ENCODE results near the gene MAD2L1BP. TPM values are rescaled to one million over a fixed set of nuclear protein-coding genes. Genes with fewer than 3 reads are reported as not detected.
A peak's percentile ranks its signal among the peaks of the same experiment; 100 is the strongest.

Gene MAD2L1BP
- total RNA-seq, 2 experiments from 2014 or later: 44.2 to 44.6 TPM

GRCh38 chr6:43667245-43668150, 31.9 kb downstream of the MAD2L1BP start:
- Mint-ChIP-seq H3K36me3 (ENCODE audit: low read depth) (peaks cover 18% of the 10 kb centered on the region), H3K27ac (peak overlapping the region; percentile 86), H3K27me3 (ENCODE audit: low read depth) (no peaks in the 10 kb centered on the region), H3K9me3 (ENCODE audit: insufficient read depth) (no peaks in the 10 kb centered on the region), H3K4me1 (ENCODE audit: low read depth) (peaks cover 49% of the 10 kb centered on the region), H3K4me3 (peak overlapping the region; percentile 28)
- CTCF ChIA-PET: interaction anchor here (0.6 to 6.8 kb wide), 31 partner anchors 10 to 412 kb away, joined by 3 to 71 read pairs (median 6); partner anchors contain the start of genes MAD2L1BP, MRPS18A, RSPH9 and VEGFA
- POLR2A ChIA-PET: interaction anchor here (0.7 to 1.6 kb wide), 4 partner anchors 8 to 107 kb away, joined by 3 to 5 read pairs (median 4); partner anchors contain the start of gene MRPS18A
- DNase-seq: peak; percentile 87
- ATAC-seq: peak; percentile 76

DNA sequence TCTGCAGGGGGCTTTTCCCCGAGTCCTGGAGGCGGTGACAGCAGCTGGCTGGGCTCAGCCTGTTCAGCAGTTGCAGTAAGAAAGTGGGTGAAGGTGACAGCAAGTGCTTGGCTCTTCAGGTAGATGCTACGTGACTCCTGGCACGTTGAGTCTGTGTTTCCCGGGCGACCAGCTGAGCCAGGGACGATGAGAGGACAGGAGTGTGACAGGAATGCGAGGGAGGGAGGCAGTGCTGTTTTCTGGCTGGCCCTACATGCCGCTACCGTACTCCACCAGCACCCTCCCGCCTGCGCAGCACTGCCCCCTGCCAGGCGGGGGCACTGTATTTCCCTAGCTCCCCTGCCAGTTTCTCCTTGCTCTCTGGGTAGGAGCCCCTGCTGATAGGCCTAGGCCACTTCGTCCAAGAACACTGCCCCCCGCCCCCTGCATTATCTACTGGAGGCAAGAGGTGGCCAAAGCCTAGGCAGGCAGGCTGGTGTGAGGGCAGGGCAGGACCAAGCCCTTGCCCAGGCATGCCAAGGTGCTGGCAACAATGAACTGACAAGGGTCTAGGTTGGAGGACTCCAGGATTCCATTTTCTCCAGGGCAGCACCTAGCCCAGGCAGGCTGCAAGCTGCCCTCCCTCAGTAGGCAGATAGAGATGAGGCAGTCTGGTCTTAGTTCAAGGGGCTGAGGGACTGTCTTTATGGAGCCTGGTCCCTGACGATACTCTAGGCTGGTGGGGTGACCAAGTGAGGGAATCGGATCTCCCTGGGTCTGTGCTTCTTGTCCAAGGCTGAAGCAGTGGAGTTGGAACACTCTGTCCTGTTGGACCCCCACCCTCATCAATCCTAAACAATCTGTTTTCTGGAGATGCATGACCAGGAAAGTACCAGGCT, 32.8 kb downstream of the MAD2L1BP start:
- Mint-ChIP-seq H3K36me3 (ENCODE audit: low read depth) (peaks cover 23% of the 10 kb centered on the region), H3K4me3 (no peak overlapping the region), H3K9me3 (ENCODE audit: insufficient read depth) (no peaks in the 10 kb centered on the region), H3K27ac (peak overlapping the region; percentile 86), H3K4me1 (ENCODE audit: low read depth) (peaks cover 44% of the 10 kb centered on the region), H3K27me3 (ENCODE audit: low read depth) (no peaks in the 10 kb centered on the region)
- ChIA-PET CTCF (interaction anchor here (0.7 to 6.8 kb wide), 26 partner anchors 9 to 411 kb away, joined by 3 to 71 read pairs (median 6); partner anchors contain the start of genes MAD2L1BP, MRPS18A, RSPH9 and VEGFA), POLR2A (interaction anchor here (0.5 to 1.6 kb wide), 3 partner anchors 19 to 608 kb away, joined by 3 to 5 read pairs (median 4); partner anchors contain the start of gene MRPS18A)
- ATAC-seq (peak; percentile 48), DNase-seq (peak; percentile 60)

- H3K36me3 Mint-ChIP-seq (ENCODE audit: low read depth): peaks cover 25% of the 10 kb centered on the region
- H3K27me3 Mint-ChIP-seq (ENCODE audit: low read depth): no peaks in the 10 kb centered on the region
- H3K4me3 Mint-ChIP-seq: no peak overlapping the region
- H3K9me3 Mint-ChIP-seq (ENCODE audit: insufficient read depth): no peaks in the 10 kb centered on the region
- CTCF ChIA-PET: interaction anchor here (1.5 to 6.8 kb wide), 12 partner anchors 12 to 410 kb away, joined by 4 to 71 read pairs (median 9); partner anchors contain the start of genes MAD2L1BP and MRPS18A
- ATAC-seq (no peak), DNase-seq (no peak)
- peak overlapping the region; percentile 86 for H3K27ac Mint-ChIP-seq
- H3K4me1 Mint-ChIP-seq (ENCODE audit: low read depth): peaks cover 44% of the 10 kb centered on the region
- POLR2A ChIA-PET: interaction anchor here (0.5 to 1.5 kb wide), 3 partner anchors 40 to 607 kb away, joined by 3 to 6 read pairs (median 3); partner anchors contain the start of gene GTPBP2
These were observed 33.6 kb downstream of the MAD2L1BP start for GRCh38 chr6:43669050-43669921.

GRCh38 chr6:43669922-43670622, 34.4 kb downstream of the MAD2L1BP start:
- ChIA-PET CTCF (interaction anchor here (0.7 to 6.8 kb wide), 12 partner anchors 8 to 409 kb away, joined by 3 to 71 read pairs (median 4); partner anchors contain the start of genes MAD2L1BP and MRPS18A), POLR2A (interaction anchor here (0.6 to 1.5 kb wide), 3 partner anchors 41 to 577 kb away, joined by 3 to 6 read pairs (median 5); partner anchors contain the start of genes GTPBP2 and HSP90AB1)
- Mint-ChIP-seq H3K27me3 (ENCODE audit: low read depth) (no peaks in the 10 kb centered on the region), H3K9me3 (ENCODE audit: insufficient read depth) (no peaks in the 10 kb centered on the region), H3K4me1 (ENCODE audit: low read depth) (peaks cover 44% of the 10 kb centered on the region), H3K27ac (peak overlapping the region; percentile 86), H3K36me3 (ENCODE audit: low read depth) (peaks cover 31% of the 10 kb centered on the region), H3K4me3 (no peak overlapping the region)
- DNase-seq (peak; percentile 69), ATAC-seq (peak; percentile 38)

GRCh38 chr6:43670623-43670986, 35.0 kb downstream of the MAD2L1BP start:
- ATAC-seq (no peak), DNase-seq (no peak)
- H3K4me3 Mint-ChIP-seq: no peak overlapping the region
- H3K27ac Mint-ChIP-seq: peak overlapping the region; percentile 86
- POLR2A ChIA-PET: interaction anchor here (0.6 to 1.5 kb wide), 3 partner anchors 41 to 576 kb away, joined by 3 to 6 read pairs (median 5); partner anchors contain the start of genes GTPBP2 and HSP90AB1
- H3K36me3 Mint-ChIP-seq (ENCODE audit: low read depth): peaks cover 35% of the 10 kb centered on the region
- CTCF ChIA-PET: interaction anchor here (0.7 to 6.8 kb wide), 12 partner anchors 8 to 408 kb away, joined by 3 to 71 read pairs (median 4); partner anchors contain the start of genes MAD2L1BP and MRPS18A
- no peaks in the 10 kb centered on the region for H3K9me3 Mint-ChIP-seq (ENCODE audit: insufficient read depth)
- H3K4me1 Mint-ChIP-seq (ENCODE audit: low read depth): peaks cover 44% of the 10 kb centered on the region
- H3K27me3 Mint-ChIP-seq (ENCODE audit: low read depth): no peaks in the 10 kb centered on the region

DNA sequence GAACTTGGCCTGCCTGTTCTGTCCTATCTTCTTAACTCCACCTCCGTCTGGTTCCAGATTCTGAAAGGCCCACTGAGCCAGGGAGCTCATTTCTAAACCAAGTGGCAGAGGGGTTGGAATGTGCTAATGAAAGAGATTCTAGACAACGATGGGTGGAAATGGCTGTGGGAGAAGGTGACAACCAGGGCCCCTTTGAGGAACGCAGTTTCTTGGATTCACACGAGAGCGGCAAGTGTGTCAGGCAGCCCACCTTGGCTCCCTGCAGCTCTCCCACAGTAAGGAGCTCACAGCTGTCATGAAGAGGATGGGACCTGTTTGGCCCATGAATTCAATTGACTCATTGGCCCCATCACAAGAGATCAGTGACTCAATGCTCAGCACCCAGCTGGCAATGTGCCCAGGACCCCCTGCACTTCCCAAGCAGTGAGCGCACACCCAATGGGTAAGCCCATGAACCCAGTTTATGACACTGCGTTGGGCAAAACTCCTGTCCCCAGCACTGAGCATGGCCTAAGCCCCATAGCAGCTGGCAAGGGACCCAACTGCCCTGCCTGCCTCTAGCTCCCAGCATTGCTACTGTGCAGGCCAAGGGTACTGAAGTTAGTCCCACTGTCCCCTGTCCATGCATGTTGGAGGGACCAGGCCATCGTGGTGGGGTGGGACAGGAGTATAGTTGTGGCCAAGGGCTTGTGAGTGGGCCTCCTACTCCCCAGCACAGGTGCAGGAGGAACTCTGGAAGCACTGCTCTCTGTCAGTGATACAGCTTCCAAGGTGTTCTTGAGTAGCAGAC, 35.6 kb downstream of the MAD2L1BP start:
- ChIA-PET POLR2A (interaction anchor here (0.6 kb wide), 2 partner anchors 501 to 576 kb away, joined by 3 to 5 read pairs; partner anchors contain the start of gene HSP90AB1), CTCF (interaction anchor here (1.2 to 6.8 kb wide), 8 partner anchors 9 to 403 kb away, joined by 3 to 71 read pairs (median 8); partner anchors contain the start of gene MRPS18A)
- Mint-ChIP-seq H3K27me3 (ENCODE audit: low read depth) (no peaks in the 10 kb centered on the region), H3K4me3 (no peak overlapping the region), H3K36me3 (ENCODE audit: low read depth) (peaks cover 38% of the 10 kb centered on the region), H3K27ac (peak overlapping the region; percentile 86), H3K4me1 (ENCODE audit: low read depth) (peaks cover 44% of the 10 kb centered on the region), H3K9me3 (ENCODE audit: insufficient read depth) (no peaks in the 10 kb centered on the region)
- no peak for DNase-seq
- no peak for ATAC-seq

DNA sequence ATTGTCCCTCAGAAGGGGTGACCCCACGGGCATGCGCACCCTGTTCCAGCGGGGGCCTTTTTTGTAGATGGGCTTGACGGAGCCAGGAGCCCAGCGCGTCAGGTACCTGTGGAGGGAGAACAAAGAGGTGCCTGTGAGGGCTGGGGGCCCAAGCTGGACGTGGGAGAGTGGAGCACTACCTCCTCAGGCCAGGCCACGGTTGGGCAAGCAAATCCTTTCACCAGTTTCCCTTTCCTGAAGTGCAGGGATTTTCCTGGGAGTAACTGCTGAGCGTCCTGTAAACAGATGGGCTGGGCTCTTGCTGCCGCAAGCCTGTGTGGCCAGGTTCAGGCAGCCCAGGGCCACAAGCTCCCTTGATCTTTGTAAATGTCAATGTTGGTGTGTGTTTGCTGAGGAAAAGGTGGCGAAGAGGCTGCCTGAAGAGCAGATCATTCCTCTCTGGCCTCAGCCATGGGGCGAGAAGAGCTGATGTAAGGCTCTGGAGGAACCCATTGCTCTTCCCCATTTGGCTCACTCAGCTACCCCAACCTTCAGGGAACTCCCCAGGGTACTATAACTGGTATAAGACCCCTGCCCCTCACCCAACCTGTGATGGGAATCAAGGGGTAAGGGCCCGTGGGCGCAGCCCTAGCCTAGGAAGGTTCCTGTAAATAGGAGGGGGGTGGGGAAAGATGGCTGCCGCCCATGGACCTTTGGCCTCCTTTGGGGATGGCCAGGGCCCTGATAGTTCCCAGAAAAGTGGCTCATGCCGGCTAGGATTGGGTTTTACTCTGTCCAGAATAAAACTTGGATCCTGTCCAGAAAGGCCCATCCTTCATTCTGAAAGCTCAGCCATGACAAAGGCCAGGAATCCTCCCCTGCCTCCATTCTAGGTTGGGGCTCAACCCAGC, 36.4 kb downstream of the MAD2L1BP start:
- Mint-ChIP-seq H3K4me1 (ENCODE audit: low read depth) (peaks cover 42% of the 10 kb centered on the region), H3K27ac (no peak overlapping the region), H3K4me3 (no peak overlapping the region), H3K36me3 (ENCODE audit: low read depth) (peaks cover 39% of the 10 kb centered on the region), H3K27me3 (ENCODE audit: low read depth) (no peaks in the 10 kb centered on the region), H3K9me3 (ENCODE audit: insufficient read depth) (no peaks in the 10 kb centered on the region)
- ChIA-PET POLR2A (no interaction called here), CTCF (interaction anchor here (1.1 to 6.8 kb wide), 2 partner anchors 15 kb away, joined by 3 to 71 read pairs; partner anchors contain the start of gene MRPS18A)
- no peak for DNase-seq
- ATAC-seq: no peak

- no peaks in the 10 kb centered on the region for H3K9me3 Mint-ChIP-seq (ENCODE audit: insufficient read depth)
- H3K4me3 Mint-ChIP-seq: no peak overlapping the region
- no peak overlapping the region for H3K27ac Mint-ChIP-seq
- DNase-seq (no peak), ATAC-seq (no peak)
- peaks cover 48% of the 10 kb centered on the region for H3K36me3 Mint-ChIP-seq (ENCODE audit: low read depth)
- no peaks in the 10 kb centered on the region for H3K27me3 Mint-ChIP-seq (ENCODE audit: low read depth)
- peaks cover 31% of the 10 kb centered on the region for H3K4me1 Mint-ChIP-seq (ENCODE audit: low read depth)
- CTCF ChIA-PET: no interaction called here
- POLR2A ChIA-PET: interaction anchor here (0.8 kb wide), 1 partner anchor 8 kb away, joined by 4 read pairs; no protein-coding TSS in a partner anchor
These were observed 37.9 kb downstream of the MAD2L1BP start for GRCh38 chr6:43673444-43674084.
